EL (cell line): ENCODE data around the gene PTK6.
"Not testable (repeated sequence)": the region's sequence is repeated elsewhere in the genome, so short reads cannot be mapped to it uniquely, and the experiment has no call there.

ENCODE experiments used
- DNase-seq: peaks from one replicate; pipeline ENCODE4 v3.0.0-alpha.2; 2016

The PTK6 gene

GRCh38 chr20:63491635-63492230 is 45.4 kb downstream of the PTK6 start:
- DNase-seq, result no peak

GRCh38 chr20:63491078-63491477 is 46.1 kb downstream of the PTK6 start:
- no peak for DNase-seq

GRCh38 chr20:63490416-63490815 is 46.8 kb downstream of the PTK6 start:
- no peak for DNase-seq

- DNase-seq, result no peak
These were observed 48.6 kb downstream of the PTK6 start for GRCh38 chr20:63488315-63489251.

GRCh38 chr20:63487781-63488241 is 49.4 kb downstream of the PTK6 start:
- DNase-seq, result no peak

GRCh38 chr20:63487116-63487764 is 49.9 kb downstream of the PTK6 start:
- no peak for DNase-seq

DNA sequence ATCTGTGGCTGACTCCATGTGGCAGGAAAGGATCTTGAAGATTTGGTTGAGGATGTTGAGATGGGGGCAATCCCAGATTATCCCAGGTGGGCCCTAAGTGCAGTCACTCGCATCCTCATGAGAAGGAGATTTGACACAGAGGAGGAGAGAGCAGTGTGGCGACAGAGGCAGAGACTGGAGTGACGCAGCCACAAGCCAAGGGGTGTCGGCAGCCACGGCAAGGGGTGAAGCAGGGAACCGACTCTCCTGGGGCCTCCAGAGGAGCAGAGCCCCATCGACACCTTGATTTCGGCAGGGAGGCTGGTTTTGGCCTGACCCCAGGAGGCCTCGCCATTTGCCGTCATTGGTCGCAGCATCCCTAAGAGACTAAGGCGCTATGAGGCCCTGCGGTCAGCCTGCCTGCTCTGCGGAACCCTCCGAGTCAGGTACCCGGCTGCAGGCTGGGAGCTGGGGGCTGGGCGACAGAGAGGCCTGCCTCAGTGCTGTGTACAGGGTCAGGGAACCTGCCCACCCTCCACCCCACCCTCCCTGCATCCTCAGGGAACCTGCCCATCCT is 50.8 kb downstream of the PTK6 start:
- no peak for DNase-seq

- no peak for DNase-seq
These were observed 52.3 kb downstream of the PTK6 start for GRCh38 chr20:63484651-63485403.

DNA sequence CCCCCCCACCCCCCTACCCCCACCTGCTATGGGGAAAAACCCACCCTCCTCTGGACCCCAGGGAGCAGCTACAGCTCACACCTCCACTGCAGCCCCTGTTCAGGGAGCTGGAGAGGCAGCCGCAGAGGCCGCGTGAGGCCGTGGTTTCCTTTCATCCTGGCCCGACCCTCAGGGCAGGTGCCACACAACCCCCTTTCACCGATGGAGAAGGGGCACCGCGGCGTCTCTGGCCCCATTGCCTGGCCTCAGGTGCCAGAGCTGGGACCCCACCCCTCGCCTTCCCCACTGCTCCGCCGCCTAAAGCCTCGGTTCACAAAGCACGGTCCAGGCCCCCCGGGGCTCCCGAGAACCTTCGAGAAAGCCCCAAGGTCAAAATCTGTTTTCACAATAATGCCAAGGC is 52.9 kb downstream of the PTK6 start:
- no peak for DNase-seq

DNA sequence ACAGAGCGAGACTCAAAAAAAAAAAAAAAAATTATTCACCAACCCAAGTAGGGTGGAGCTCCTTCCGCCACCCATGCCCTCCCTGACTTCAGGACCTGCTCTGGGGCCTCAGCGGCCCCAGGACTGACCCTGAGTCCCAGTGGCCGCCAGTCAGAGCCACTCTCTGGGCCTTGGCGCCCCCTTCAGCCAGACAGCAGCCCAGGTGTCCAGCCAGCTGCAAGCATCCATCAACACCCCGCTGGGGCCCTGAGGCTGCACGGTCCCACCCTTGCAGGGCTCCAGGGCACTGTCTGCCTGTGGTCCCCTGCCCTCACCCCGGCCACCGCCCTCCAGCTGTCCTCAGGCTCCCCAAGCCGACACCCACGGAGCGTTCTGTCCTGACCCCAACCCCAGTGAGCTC is 53.3 kb downstream of the PTK6 start:
- no peak for DNase-seq

- no peak for DNase-seq
These were observed 55.1 kb downstream of the PTK6 start for GRCh38 chr20:63482021-63482587.

GRCh38 chr20:63481503-63481902 is 55.7 kb downstream of the PTK6 start:
- no peak for DNase-seq

GRCh38 chr20:63479695-63480419 is 57.3 kb downstream of the PTK6 start:
- DNase-seq, result not testable (repeated sequence)

GRCh38 chr20:63478346-63479302 is 58.6 kb downstream of the PTK6 start:
- no peak for DNase-seq
